GM18511 (cell line): ENCODE results near the gene OPRL1.

ENCODE experiments used
- ATAC-seq: cut with Tn5 transposase; IDR thresholded peaks from one replicate; pipeline ENCODE4 v1.9.1; 2021; ENCODE audit warnings: mild to moderate bottlenecking, moderate library complexity; ENCODE audit not compliant: unreplicated experiment

Gene OPRL1

GRCh38 chr20:64042054-64042781 lies 37.7 kb upstream of the OPRL1 start:
- no peak for ATAC-seq

- ATAC-seq = no peak
Observed at GRCh38 chr20:64043768-64044167, 36.1 kb upstream of the OPRL1 start.

- ATAC-seq = no peak
Observed at GRCh38 chr20:64044484-64045247, 35.2 kb upstream of the OPRL1 start.

GRCh38 chr20:64045346-64046011 lies 34.4 kb upstream of the OPRL1 start:
- no peak for ATAC-seq

GRCh38 chr20:64047046-64047389 lies 32.9 kb upstream of the OPRL1 start:
- ATAC-seq = no peak

- ATAC-seq = no peak
Observed at GRCh38 chr20:64047968-64048401, 31.9 kb upstream of the OPRL1 start.

GRCh38 chr20:64048402-64049044 lies 31.4 kb upstream of the OPRL1 start:
- no peak for ATAC-seq

GRCh38 chr20:64049060-64049877 lies 30.6 kb upstream of the OPRL1 start, which contains the start of gene SOX18:
Gene SOX18 (minus strand): TSS chr20:64049639. CDS start chr20:64049516, 123 bp downstream.
- ATAC-seq = no peak

GRCh38 chr20:64049878-64050260 lies 30.0 kb upstream of the OPRL1 start:
- no peak for ATAC-seq

GRCh38 chr20:64050261-64051032 lies 29.4 kb upstream of the OPRL1 start:
- ATAC-seq = no peak

- no peak for ATAC-seq
Observed at GRCh38 chr20:64051033-64051452, 28.8 kb upstream of the OPRL1 start.

- no peak for ATAC-seq
Observed at GRCh38 chr20:64051561-64052325, 28.1 kb upstream of the OPRL1 start.

- ATAC-seq = no peak
Observed at GRCh38 chr20:64052326-64052722, 27.6 kb upstream of the OPRL1 start.

GRCh38 chr20:64052987-64053840 lies 26.7 kb upstream of the OPRL1 start:
- ATAC-seq = no peak

GRCh38 chr20:64053841-64054661 lies 25.8 kb upstream of the OPRL1 start:
- no peak for ATAC-seq

GRCh38 chr20:64055396-64055892 lies 24.4 kb upstream of the OPRL1 start:
- ATAC-seq = no peak
